ENCODE measurements around the gene RAB3C.

RAB3C gene

DNA sequence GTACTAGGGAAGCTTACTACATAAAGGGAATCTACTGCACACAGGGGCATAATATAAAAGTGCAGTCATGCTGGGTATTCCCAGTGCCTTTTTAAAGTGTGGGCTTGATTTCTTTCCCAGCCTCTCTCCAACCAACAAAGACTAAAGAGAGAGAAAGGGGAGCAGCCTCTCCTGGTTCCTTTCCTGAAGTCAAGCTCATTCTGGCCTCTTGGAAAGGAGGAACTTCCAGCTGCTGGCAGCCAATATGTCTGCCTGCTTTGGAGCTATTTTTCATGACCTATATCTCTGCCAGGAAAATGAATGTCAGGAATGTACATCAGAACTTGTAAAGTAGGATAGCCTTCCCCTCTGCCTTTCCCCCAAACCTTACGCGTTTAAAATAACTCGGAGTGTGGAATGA lies 57.1 kb downstream of the RAB3C start:
- H3K36me3 Mint-ChIP-seq (ENCODE audit: low read depth) = no peaks in the 10 kb centered on the region
- no peaks in the 10 kb centered on the region for H3K27me3 Mint-ChIP-seq (ENCODE audit: low read depth)
- no peak for TF ChIP-seq CTCF (IDR thresholded peaks at IDR 0.05; ENCODE audit: unreplicated experiment in 3 of 3)
- H3K27ac Mint-ChIP-seq = no peak overlapping the region
- no peaks in the 10 kb centered on the region for H3K4me1 Mint-ChIP-seq
- H3K9me3 Mint-ChIP-seq = no peaks in the 10 kb centered on the region
- no peak overlapping the region for H3K4me3 Mint-ChIP-seq

GRCh38 chr5:58641533-58641932 lies 58.7 kb downstream of the RAB3C start:
- Mint-ChIP-seq H3K4me3 (no peak overlapping the region), H3K27ac (no peak overlapping the region), H3K4me1 (no peaks in the 10 kb centered on the region), H3K36me3 (ENCODE audit: low read depth) (no peaks in the 10 kb centered on the region), H3K27me3 (ENCODE audit: low read depth) (no peaks in the 10 kb centered on the region), H3K9me3 (no peaks in the 10 kb centered on the region)
- TF ChIP-seq CTCF (IDR thresholded peaks at IDR 0.05; ENCODE audit: unreplicated experiment in 3 of 3) = no peak

DNA sequence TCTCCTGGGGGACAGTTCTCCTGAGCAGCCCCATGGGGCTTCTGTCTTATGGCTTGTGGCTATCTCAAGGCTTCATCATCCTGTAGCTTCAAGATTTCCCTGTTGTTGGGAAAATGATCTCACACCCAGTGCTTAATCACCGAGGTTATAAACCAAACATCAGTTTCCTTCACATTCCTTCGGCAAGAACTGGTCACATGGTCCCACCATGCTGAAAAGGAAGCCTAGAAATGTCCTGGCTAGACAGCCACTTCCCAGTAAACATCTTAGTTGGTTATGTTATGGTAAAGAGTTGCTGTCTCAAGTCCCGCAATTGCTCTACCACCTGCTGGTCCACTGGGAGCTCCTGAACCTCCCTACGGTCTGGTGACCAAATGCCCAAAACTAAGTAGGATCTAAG lies 66.0 kb downstream of the RAB3C start:
- Mint-ChIP-seq H3K4me1 (peaks cover 12% of the 10 kb centered on the region), H3K4me3 (no peak overlapping the region), H3K27me3 (ENCODE audit: low read depth) (no peaks in the 10 kb centered on the region), H3K27ac (peak overlapping the region; percentile 76 to 92 (median 87)), H3K36me3 (ENCODE audit: low read depth) (no peaks in the 10 kb centered on the region), H3K9me3 (no peaks in the 10 kb centered on the region)
- TF ChIP-seq CTCF (IDR thresholded peaks at IDR 0.05; ENCODE audit: unreplicated experiment in 3 of 3) = no peak

- peak overlapping the region; percentile 76 to 92 (median 87) for H3K27ac Mint-ChIP-seq
- peaks cover 12% of the 10 kb centered on the region for H3K4me1 Mint-ChIP-seq
- TF ChIP-seq CTCF (IDR thresholded peaks at IDR 0.05; ENCODE audit: unreplicated experiment in 3 of 3) = no peak
- H3K4me3 Mint-ChIP-seq = no peak overlapping the region
- no peaks in the 10 kb centered on the region for H3K27me3 Mint-ChIP-seq (ENCODE audit: low read depth)
- H3K36me3 Mint-ChIP-seq (ENCODE audit: low read depth) = no peaks in the 10 kb centered on the region
- H3K9me3 Mint-ChIP-seq = no peaks in the 10 kb centered on the region
These were observed 66.8 kb downstream of the RAB3C start for GRCh38 chr5:58649716-58650115.

GRCh38 chr5:58653521-58653920 lies 70.6 kb downstream of the RAB3C start:
- Mint-ChIP-seq H3K4me3 (no peak overlapping the region), H3K27ac (no peak overlapping the region), H3K4me1 (peaks cover 12% of the 10 kb centered on the region), H3K9me3 (peaks cover under 1% of the 10 kb centered on the region), H3K36me3 (ENCODE audit: low read depth) (no peaks in the 10 kb centered on the region), H3K27me3 (ENCODE audit: low read depth) (no peaks in the 10 kb centered on the region)
- no peak for TF ChIP-seq CTCF (IDR thresholded peaks at IDR 0.05; ENCODE audit: unreplicated experiment in 3 of 3)

DNA sequence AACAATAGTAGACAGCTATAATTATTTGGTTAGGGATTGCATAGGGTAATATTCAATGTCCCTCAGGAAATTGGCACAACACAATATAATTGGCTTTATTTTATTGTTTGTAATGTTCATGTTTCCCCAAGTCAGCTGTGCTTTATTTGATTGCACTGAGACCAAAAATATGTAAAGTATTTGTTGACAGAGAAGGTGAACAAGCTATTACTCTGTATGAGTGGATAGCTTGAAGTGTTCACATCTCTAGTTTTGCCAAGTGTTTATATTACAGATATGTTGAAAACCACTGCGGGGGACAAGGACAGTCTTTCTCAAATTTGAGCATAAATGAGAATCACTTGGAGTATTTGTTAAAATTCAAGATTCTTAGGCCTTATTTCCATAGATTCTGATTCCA lies 83.3 kb downstream of the RAB3C start:
- H3K36me3 Mint-ChIP-seq (ENCODE audit: low read depth) = no peaks in the 10 kb centered on the region
- no peaks in the 10 kb centered on the region for H3K27me3 Mint-ChIP-seq (ENCODE audit: low read depth)
- no peak overlapping the region for H3K4me3 Mint-ChIP-seq
- peaks cover 3% of the 10 kb centered on the region for H3K9me3 Mint-ChIP-seq
- peaks cover 44% of the 10 kb centered on the region for H3K4me1 Mint-ChIP-seq
- no peak for TF ChIP-seq CTCF (IDR thresholded peaks at IDR 0.05; ENCODE audit: unreplicated experiment in 3 of 3)
- H3K27ac Mint-ChIP-seq = peak overlapping the region; percentile 75 to 92 (median 89)

All from nephron (organoid).